Measurements from ENCODE around the gene EGFR. TPM values are rescaled to one million over a fixed set of nuclear protein-coding genes. Genes with fewer than 3 reads are reported as not detected.
A peak's percentile ranks its signal among the peaks of the same experiment; 100 is the strongest.

EGFR gene
- total and polyA plus RNA-seq, 5 donors from 2014 or later, result not detected

- no peak overlapping the region for H3K27ac ChIP-seq (ENCODE audit: insufficient read depth, low read length, poor library complexity, severe bottlenecking)
- Mint-ChIP-seq H3K4me3 (no peak overlapping the region), H3K4me1 (peaks cover 0 to 5% (median 0%) of the 10 kb centered on the region in 4 donors), H3K27me3 (peaks cover 5% of the 10 kb centered on the region), H3K27ac (no peak overlapping the region), H3K36me3 (no peaks in the 10 kb centered on the region), H3K9me3 (peaks cover 0 to 2% (median 0%) of the 10 kb centered on the region in 7 donors)
- H3K36me3 ChIP-seq (ENCODE audit: control insufficient read depth, insufficient read depth, low read length), result no peaks in the 10 kb centered on the region
- H3K4me3 ChIP-seq (ENCODE audit: low read depth, low read length), result no peak overlapping the region
- H3K4me1 ChIP-seq (ENCODE audit: control insufficient read depth, insufficient read depth, low read length, poor library complexity, severe bottlenecking), result no peaks in the 10 kb centered on the region
- DNase-seq (no peak), ATAC-seq (ENCODE audit: low read depth in 2 of 2) (no peak)
- H3K27me3 ChIP-seq (ENCODE audit: control insufficient read depth, insufficient read depth, low read length), result peaks cover 7% of the 10 kb centered on the region
- no peaks in the 10 kb centered on the region for H3K9me3 ChIP-seq (ENCODE audit: control insufficient read depth in 2 of 2, low read length in 2 of 2)
These were observed 41.3 kb downstream of the EGFR start for GRCh38 chr7:55060085-55060484.

- Mint-ChIP-seq H3K36me3 (no peaks in the 10 kb centered on the region), H3K27ac (no peak overlapping the region), H3K27me3 (peaks cover 5% of the 10 kb centered on the region), H3K9me3 (peaks cover 0 to 2% (median 0%) of the 10 kb centered on the region in 7 donors), H3K4me1 (peaks cover 0 to 5% (median 0%) of the 10 kb centered on the region in 4 donors), H3K4me3 (no peak overlapping the region)
- Histone ChIP-seq H3K36me3 (ENCODE audit: control insufficient read depth, insufficient read depth, low read length) (no peaks in the 10 kb centered on the region), H3K27me3 (ENCODE audit: control insufficient read depth, insufficient read depth, low read length) (peaks cover 7% of the 10 kb centered on the region), H3K4me1 (ENCODE audit: control insufficient read depth, insufficient read depth, low read length, poor library complexity, severe bottlenecking) (no peaks in the 10 kb centered on the region), H3K27ac (ENCODE audit: insufficient read depth, low read length, poor library complexity, severe bottlenecking) (no peak overlapping the region), H3K9me3 (ENCODE audit: control insufficient read depth in 2 of 2, low read length in 2 of 2) (no peaks in the 10 kb centered on the region), H3K4me3 (ENCODE audit: low read depth, low read length) (no peak overlapping the region)
- DNase-seq, result no peak
- ATAC-seq (ENCODE audit: low read depth in 2 of 2), result no peak
These were observed 41.8 kb downstream of the EGFR start for GRCh38 chr7:55060636-55061022.

DNA sequence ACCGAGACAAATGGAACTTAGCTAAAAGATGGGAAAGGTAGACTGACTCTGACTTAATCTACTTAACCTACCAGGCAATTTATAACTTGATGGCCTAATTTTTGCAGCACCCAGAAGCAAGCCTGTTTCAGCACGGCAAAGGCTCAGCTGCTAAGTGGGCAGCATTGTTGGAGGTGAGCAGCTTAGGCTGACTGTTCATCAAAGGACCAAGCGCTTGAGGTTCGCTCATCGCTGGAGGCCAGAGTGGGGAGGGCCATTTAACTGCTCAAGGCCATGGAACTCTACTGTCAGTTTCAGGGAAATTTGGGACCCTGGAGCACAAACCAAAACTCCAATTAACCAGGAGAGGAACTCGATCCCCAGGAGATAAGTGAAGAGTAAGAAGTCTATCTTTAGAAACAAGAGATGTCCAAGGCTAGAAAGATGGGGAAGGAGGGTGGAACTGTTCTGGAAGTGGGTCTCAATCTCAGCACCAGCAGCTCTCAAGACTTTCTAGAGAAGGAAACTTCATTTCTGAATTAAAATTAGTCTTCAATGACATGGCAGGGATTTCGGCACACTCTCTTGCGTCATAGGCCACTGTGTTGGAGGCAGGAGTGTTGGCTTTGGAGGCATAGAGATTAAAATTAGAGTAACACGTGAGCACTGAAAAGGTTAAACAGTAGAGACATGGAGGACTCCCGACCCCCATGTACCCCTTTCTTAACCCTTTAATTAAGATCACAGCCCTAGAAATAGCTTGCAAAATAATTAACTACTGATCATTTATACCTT is 43.1 kb downstream of the EGFR start:
- DNase-seq, result no peak
- H3K27ac Mint-ChIP-seq, result no peak overlapping the region
- no peak overlapping the region for H3K4me3 Mint-ChIP-seq
- H3K27me3 Mint-ChIP-seq, result peaks cover 11% of the 10 kb centered on the region
- H3K9me3 ChIP-seq (ENCODE audit: control insufficient read depth in 2 of 2, low read length in 2 of 2), result no peaks in the 10 kb centered on the region
- H3K27ac ChIP-seq (ENCODE audit: insufficient read depth, low read length, poor library complexity, severe bottlenecking), result no peak overlapping the region
- peaks cover 5% of the 10 kb centered on the region for H3K27me3 ChIP-seq (ENCODE audit: control insufficient read depth, insufficient read depth, low read length)
- H3K4me1 ChIP-seq (ENCODE audit: control insufficient read depth, insufficient read depth, low read length, poor library complexity, severe bottlenecking), result no peaks in the 10 kb centered on the region
- no peaks in the 10 kb centered on the region for H3K36me3 Mint-ChIP-seq
- no peak overlapping the region for H3K4me3 ChIP-seq (ENCODE audit: low read depth, low read length)
- peaks cover 0 to 5% (median 0%) of the 10 kb centered on the region in 4 donors for H3K4me1 Mint-ChIP-seq
- peaks cover 0 to 2% (median 0%) of the 10 kb centered on the region in 7 donors for H3K9me3 Mint-ChIP-seq
- no peak for ATAC-seq (ENCODE audit: low read depth in 2 of 2)
- H3K36me3 ChIP-seq (ENCODE audit: control insufficient read depth, insufficient read depth, low read length), result no peaks in the 10 kb centered on the region

GRCh38 chr7:55063061-55063460 is 44.2 kb downstream of the EGFR start:
- no peak overlapping the region for H3K4me3 ChIP-seq (ENCODE audit: low read depth, low read length)
- Mint-ChIP-seq H3K27me3 (peaks cover 8% of the 10 kb centered on the region), H3K4me3 (no peak overlapping the region), H3K4me1 (peaks cover 0 to 5% (median 0%) of the 10 kb centered on the region in 4 donors), H3K36me3 (no peaks in the 10 kb centered on the region), H3K27ac (no peak overlapping the region), H3K9me3 (peaks cover 0 to 3% (median 0%) of the 10 kb centered on the region in 7 donors)
- H3K36me3 ChIP-seq (ENCODE audit: control insufficient read depth, insufficient read depth, low read length), result no peaks in the 10 kb centered on the region
- H3K9me3 ChIP-seq (ENCODE audit: control insufficient read depth in 2 of 2, low read length in 2 of 2), result no peaks in the 10 kb centered on the region
- ATAC-seq (ENCODE audit: low read depth in 2 of 2) (no peak), DNase-seq (no peak)
- H3K27me3 ChIP-seq (ENCODE audit: control insufficient read depth, insufficient read depth, low read length), result peaks cover 7% of the 10 kb centered on the region
- H3K27ac ChIP-seq (ENCODE audit: insufficient read depth, low read length, poor library complexity, severe bottlenecking), result no peak overlapping the region
- H3K4me1 ChIP-seq (ENCODE audit: control insufficient read depth, insufficient read depth, low read length, poor library complexity, severe bottlenecking), result no peaks in the 10 kb centered on the region

DNA sequence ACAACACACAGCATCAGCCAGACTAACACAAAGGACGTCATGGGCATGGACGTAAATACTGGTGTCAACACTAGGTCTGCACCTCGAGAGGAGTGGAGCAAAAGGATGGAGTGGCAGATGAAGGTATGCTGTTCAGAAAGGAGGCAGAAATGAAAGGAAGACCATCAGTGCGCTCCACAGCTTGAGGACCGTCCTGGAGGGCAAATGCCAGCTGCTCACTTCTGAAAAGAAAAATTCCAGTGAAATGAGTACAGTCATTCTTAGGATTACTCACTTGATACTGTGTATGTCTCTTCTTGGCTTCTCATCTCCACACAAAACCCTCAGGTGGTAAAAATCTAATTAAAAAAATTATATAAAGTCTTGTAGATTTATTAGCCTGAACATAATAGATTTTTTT is 44.8 kb downstream of the EGFR start:
- Mint-ChIP-seq H3K4me3 (peak overlapping the region in 1 of 4 donors; percentile 3), H3K36me3 (no peaks in the 10 kb centered on the region), H3K27me3 (peaks cover 12% of the 10 kb centered on the region), H3K27ac (no peak overlapping the region), H3K4me1 (no peaks in the 10 kb centered on the region), H3K9me3 (peaks cover 0 to 3% (median 0%) of the 10 kb centered on the region in 7 donors)
- H3K9me3 ChIP-seq (ENCODE audit: control insufficient read depth in 2 of 2, low read length in 2 of 2), result no peaks in the 10 kb centered on the region
- no peak overlapping the region for H3K27ac ChIP-seq (ENCODE audit: insufficient read depth, low read length, poor library complexity, severe bottlenecking)
- DNase-seq (no peak), ATAC-seq (ENCODE audit: low read depth in 2 of 2) (no peak)
- H3K27me3 ChIP-seq (ENCODE audit: control insufficient read depth, insufficient read depth, low read length), result peaks cover 7% of the 10 kb centered on the region
- no peak overlapping the region for H3K4me3 ChIP-seq (ENCODE audit: low read depth, low read length)
- H3K4me1 ChIP-seq (ENCODE audit: control insufficient read depth, insufficient read depth, low read length, poor library complexity, severe bottlenecking), result no peaks in the 10 kb centered on the region
- H3K36me3 ChIP-seq (ENCODE audit: control insufficient read depth, insufficient read depth, low read length), result no peaks in the 10 kb centered on the region

DNA sequence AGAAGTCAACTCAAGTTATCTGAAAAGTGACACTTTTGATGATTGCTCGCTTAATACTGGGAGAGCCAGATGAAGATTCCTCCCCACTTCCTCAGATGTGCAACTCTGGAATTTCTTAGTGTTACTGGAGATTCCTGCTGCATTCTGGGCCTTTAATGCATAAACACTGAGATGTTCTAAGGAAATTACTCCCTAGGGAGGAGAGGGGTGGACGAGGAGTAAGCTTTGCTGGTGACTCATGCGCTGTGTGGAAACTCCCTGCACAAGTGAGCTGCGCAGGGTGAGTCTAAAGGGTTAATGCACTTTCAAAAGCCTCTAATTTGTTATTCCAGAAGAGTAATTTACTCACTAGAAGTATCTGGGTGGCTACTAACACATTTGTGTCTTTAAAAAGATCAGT is 46.3 kb downstream of the EGFR start:
- DNase-seq (no peak), ATAC-seq (ENCODE audit: low read depth in 2 of 2) (no peak)
- no peaks in the 10 kb centered on the region for H3K36me3 Mint-ChIP-seq
- Histone ChIP-seq H3K4me1 (ENCODE audit: control insufficient read depth, insufficient read depth, low read length, poor library complexity, severe bottlenecking) (no peaks in the 10 kb centered on the region), H3K4me3 (ENCODE audit: low read depth, low read length) (no peak overlapping the region), H3K36me3 (ENCODE audit: control insufficient read depth, insufficient read depth, low read length) (no peaks in the 10 kb centered on the region), H3K9me3 (ENCODE audit: control insufficient read depth in 2 of 2, low read length in 2 of 2) (no peaks in the 10 kb centered on the region), H3K27ac (ENCODE audit: insufficient read depth, low read length, poor library complexity, severe bottlenecking) (no peak overlapping the region), H3K27me3 (ENCODE audit: control insufficient read depth, insufficient read depth, low read length) (peaks cover 7% of the 10 kb centered on the region)
- peaks cover 0 to 3% (median 0%) of the 10 kb centered on the region in 7 donors for H3K9me3 Mint-ChIP-seq
- H3K27me3 Mint-ChIP-seq, result peaks cover 20% of the 10 kb centered on the region
- H3K27ac Mint-ChIP-seq, result no peak overlapping the region
- no peak overlapping the region for H3K4me3 Mint-ChIP-seq
- H3K4me1 Mint-ChIP-seq, result no peaks in the 10 kb centered on the region

GRCh38 chr7:55065511-55066229 is 46.9 kb downstream of the EGFR start:
- no peaks in the 10 kb centered on the region for H3K36me3 ChIP-seq (ENCODE audit: control insufficient read depth, insufficient read depth, low read length)
- Mint-ChIP-seq H3K36me3 (no peaks in the 10 kb centered on the region), H3K9me3 (peaks cover 0 to 3% (median 0%) of the 10 kb centered on the region in 7 donors), H3K27ac (no peak overlapping the region), H3K4me1 (no peaks in the 10 kb centered on the region), H3K27me3 (peaks cover 20% of the 10 kb centered on the region), H3K4me3 (no peak overlapping the region)
- H3K4me1 ChIP-seq (ENCODE audit: control insufficient read depth, insufficient read depth, low read length, poor library complexity, severe bottlenecking), result no peaks in the 10 kb centered on the region
- DNase-seq (no peak), ATAC-seq (ENCODE audit: low read depth in 2 of 2) (no peak)
- no peak overlapping the region for H3K4me3 ChIP-seq (ENCODE audit: low read depth, low read length)
- H3K27me3 ChIP-seq (ENCODE audit: control insufficient read depth, insufficient read depth, low read length), result peaks cover 7% of the 10 kb centered on the region
- H3K9me3 ChIP-seq (ENCODE audit: control insufficient read depth in 2 of 2, low read length in 2 of 2), result no peaks in the 10 kb centered on the region
- no peak overlapping the region for H3K27ac ChIP-seq (ENCODE audit: insufficient read depth, low read length, poor library complexity, severe bottlenecking)

Data from CD4-positive, CD25-positive, alpha-beta regulatory T cell (primary cell).